ENCODE data around the gene IGLL5.

DNA sequence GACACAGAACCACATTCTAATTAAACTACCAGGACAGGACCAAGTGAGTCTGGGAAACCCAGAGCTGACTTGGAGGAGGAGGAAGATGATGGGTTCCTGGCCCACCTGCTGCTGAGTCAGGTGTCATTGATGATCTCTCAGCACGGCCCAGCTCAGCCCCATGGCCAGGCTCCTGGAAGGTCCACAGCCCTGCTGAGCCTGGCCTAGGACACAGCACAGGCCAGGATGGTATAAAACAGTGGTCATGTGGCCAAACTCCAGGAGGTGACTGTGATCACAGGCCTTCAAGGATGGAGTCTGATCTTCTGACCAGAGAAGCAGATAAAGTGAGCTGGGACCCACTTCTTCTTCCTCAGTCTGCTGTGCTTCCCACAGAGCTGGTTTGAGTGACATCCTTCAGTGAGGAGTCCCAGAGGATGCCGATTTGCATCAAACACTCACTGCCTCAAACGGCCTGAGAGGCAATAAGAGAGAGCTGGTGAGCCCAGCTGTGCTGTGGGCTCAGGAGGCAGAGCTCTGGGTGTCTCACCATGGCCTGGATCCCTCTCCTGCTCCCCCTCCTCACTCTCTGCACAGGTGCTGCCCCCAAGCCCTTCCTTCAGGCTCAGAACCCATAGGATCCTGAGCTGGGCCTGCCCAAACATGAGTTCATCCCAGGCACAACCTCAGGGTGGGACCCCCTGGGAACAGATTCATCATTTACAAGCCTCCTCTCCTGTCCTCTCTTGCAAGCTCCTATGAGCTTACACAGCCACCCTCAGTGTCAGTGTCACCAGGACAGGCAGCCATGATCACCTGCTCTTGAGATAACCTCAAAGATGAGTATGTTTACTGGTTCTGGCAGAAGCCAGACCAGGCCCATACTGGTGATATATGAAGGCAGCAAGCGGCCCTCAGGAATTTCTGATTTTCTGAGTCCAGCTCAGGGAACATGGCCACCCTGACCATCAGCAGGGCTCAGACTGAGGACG, 37.7 kb upstream of the IGLL5 start:
- TF ChIP-seq CTCF (IDR thresholded peaks at IDR 0.05; ENCODE audit: low read depth, low read length) (no peak), MYC (IDR thresholded peaks at IDR 0.05; ENCODE audit: low read depth, low read length) (no peak), MAX (IDR thresholded peaks at IDR 0.05; ENCODE audit: low read depth, low read length) (no peak)
